ENCODE results near the gene FCRL2.

Gene FCRL2, protein sequence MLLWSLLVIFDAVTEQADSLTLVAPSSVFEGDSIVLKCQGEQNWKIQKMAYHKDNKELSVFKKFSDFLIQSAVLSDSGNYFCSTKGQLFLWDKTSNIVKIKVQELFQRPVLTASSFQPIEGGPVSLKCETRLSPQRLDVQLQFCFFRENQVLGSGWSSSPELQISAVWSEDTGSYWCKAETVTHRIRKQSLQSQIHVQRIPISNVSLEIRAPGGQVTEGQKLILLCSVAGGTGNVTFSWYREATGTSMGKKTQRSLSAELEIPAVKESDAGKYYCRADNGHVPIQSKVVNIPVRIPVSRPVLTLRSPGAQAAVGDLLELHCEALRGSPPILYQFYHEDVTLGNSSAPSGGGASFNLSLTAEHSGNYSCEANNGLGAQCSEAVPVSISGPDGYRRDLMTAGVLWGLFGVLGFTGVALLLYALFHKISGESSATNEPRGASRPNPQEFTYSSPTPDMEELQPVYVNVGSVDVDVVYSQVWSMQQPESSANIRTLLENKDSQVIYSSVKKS

GRCh38 chr1:157776971-157777391 lies at the start of gene FCRL2:
Gene FCRL2 (minus strand): TSS chr1:157777132. CDS start chr1:157777073, 59 bp downstream.
- no peak for DNase-seq (ENCODE audit: low read depth)
- TF ChIP-seq, protein P1, sequence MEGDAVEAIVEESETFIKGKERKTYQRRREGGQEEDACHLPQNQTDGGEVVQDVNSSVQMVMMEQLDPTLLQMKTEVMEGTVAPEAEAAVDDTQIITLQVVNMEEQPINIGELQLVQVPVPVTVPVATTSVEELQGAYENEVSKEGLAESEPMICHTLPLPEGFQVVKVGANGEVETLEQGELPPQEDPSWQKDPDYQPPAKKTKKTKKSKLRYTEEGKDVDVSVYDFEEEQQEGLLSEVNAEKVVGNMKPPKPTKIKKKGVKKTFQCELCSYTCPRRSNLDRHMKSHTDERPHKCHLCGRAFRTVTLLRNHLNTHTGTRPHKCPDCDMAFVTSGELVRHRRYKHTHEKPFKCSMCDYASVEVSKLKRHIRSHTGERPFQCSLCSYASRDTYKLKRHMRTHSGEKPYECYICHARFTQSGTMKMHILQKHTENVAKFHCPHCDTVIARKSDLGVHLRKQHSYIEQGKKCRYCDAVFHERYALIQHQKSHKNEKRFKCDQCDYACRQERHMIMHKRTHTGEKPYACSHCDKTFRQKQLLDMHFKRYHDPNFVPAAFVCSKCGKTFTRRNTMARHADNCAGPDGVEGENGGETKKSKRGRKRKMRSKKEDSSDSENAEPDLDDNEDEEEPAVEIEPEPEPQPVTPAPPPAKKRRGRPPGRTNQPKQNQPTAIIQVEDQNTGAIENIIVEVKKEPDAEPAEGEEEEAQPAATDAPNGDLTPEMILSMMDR (IDR thresholded peaks at IDR 0.05; ENCODE audit: low read depth, low read length, missing control alignments): no peak
- H3K4me3 ChIP-seq (ENCODE audit: low read depth, low read length): no peak within 1 kb of the TSS

GRCh38 chr1:157820299-157820698 lies 43.4 kb upstream of the FCRL2 start:
- TF ChIP-seq, protein P1 (IDR thresholded peaks at IDR 0.05; ENCODE audit: low read depth, low read length, missing control alignments): no peak
- DNase-seq (ENCODE audit: low read depth): no peak

DNA sequence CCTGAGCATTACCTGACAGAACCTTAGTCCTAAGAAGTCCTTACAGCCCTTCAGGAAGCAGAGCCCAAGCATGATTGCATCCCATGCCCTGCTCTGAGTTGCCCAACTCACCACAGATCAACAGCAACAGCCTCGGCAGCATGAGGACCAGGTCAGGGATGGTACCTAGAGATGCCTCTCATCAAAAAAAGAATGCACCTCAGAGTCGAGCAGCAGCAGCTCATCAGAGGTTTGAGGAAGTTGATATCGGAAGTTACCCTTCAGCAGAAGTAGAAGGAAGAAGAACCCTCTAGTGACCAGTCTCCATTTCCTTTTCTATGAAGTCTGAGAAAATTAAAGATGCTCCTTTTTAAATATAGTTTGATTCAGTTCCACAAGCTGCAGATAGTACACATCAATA lies 43.0 kb upstream of the FCRL2 start, which contains the start of gene FCRL1:
Gene FCRL1 (minus strand): TSS at position 225 of the 400 bp plus-strand sequence. CDS start 83 bp downstream, at position 142.
- no peak within 1 kb of the TSS for H3K4me3 ChIP-seq (ENCODE audit: low read depth, low read length)
- DNase-seq (ENCODE audit: low read depth): no peak
- TF ChIP-seq, protein P1 (IDR thresholded peaks at IDR 0.05; ENCODE audit: low read depth, low read length, missing control alignments): no peak

More at GRCh38 chr1:157820299-157820698, 43.4 kb upstream of the FCRL2 start:
- H3K4me3 ChIP-seq (ENCODE audit: low read depth, low read length): no peak overlapping the region

DNA sequence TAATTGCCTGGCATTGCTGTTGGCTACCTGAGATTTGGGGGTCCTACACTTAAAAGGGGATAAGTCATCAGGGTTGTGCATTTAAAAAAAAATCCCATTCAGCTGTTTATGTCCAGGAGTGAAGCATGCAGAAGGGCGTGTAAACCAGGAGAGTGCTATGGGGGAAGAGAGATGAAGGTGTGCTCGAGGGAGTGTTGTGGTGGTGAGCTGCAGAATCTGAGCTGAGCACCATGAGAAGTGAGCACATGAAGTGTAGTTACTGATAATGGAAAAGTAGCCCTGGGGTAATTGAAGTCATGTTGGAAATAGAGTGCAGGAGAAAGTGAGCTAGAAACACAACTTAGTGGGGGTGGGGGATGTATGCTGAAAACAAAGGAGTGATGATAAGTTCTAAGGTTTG lies 42.3 kb upstream of the FCRL2 start:
- no peak overlapping the region for H3K4me3 ChIP-seq (ENCODE audit: low read depth, low read length)
- DNase-seq (ENCODE audit: low read depth): no peak
- TF ChIP-seq, protein P1 (IDR thresholded peaks at IDR 0.05; ENCODE audit: low read depth, low read length, missing control alignments): no peak

DNA sequence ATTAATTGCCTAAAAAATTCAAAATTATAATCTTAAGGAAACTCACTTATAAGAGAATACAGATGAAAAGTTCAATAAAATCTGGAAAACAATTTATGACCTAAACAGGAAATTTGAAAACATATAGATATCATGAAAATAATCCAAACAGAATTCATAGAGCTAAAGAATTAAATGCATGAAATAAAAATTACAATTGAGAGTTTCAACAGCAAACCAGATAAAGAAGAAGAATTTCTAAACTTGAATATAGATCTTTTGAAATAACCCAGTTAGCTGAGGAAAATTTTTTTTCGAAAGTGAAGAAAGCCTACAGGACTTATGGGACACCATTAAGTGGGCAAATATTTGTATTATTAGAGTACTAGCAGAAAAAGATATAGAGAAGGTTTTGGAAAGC lies 36.3 kb upstream of the FCRL2 start:
- no peak for DNase-seq (ENCODE audit: low read depth)
- H3K4me3 ChIP-seq (ENCODE audit: low read depth, low read length): no peak overlapping the region
- TF ChIP-seq, protein P1 (IDR thresholded peaks at IDR 0.05; ENCODE audit: low read depth, low read length, missing control alignments): no peak

- TF ChIP-seq, protein P1 (IDR thresholded peaks at IDR 0.05; ENCODE audit: low read depth, low read length, missing control alignments): no peak
- DNase-seq (ENCODE audit: low read depth): peak; percentile 94
- peak overlapping the region; percentile 9; the same call in 1 of the 2 replicates for H3K4me3 ChIP-seq (ENCODE audit: low read depth, low read length)
These were observed 29.7 kb upstream of the FCRL2 start for GRCh38 chr1:157806431-157807149.
